Ovary (tissue), 9 donors: Measurements from ENCODE around the gene CAV1. TPM values are rescaled to one million over a fixed set of nuclear protein-coding genes. Genes with fewer than 3 reads are reported as not detected.

Experiments
- DNase-seq, 5 donors: peaks; one replicate each; pipeline ENCODE4 v3.0.0-alpha.2; 2019 to 2020
- H3K27ac ChIP-seq, 2 donors: fragments of 200-600 bp; one replicate each; pipeline versions ENCODE4 v1.5.1 to v1.8.0; 2019 to 2022
- H3K27me3 ChIP-seq: fragments of 200-600 bp; one replicate; pipeline ENCODE4 v1.8.0; 2022
- H3K36me3 ChIP-seq: fragments of 200-600 bp; sonication (generic); one replicate; pipeline ENCODE4 v1.5.1; 2019
- H3K4me1 ChIP-seq: one replicate; pipeline ENCODE4 v1.8.1; 2013; ENCODE audit warnings: mild to moderate bottlenecking, moderate library complexity; ENCODE audit not compliant: insufficient read depth
- H3K4me3 ChIP-seq: fragments of 200-600 bp; sonication (generic); one replicate; pipeline ENCODE4 v1.5.1; 2017
- H3K9me3 ChIP-seq, 2 donors: fragments of 200-600 bp in 1 of 2; sonication (generic) in 1 of 2; one replicate each; pipeline versions ENCODE4 v1.5.1 to v1.8.1; 2013 to 2019; ENCODE audit warnings: mild to moderate bottlenecking in 1 of 2, moderate library complexity in 1 of 2
- EP300 ChIP-seq: sonication (generic); formaldehyde crosslinking; IDR thresholded peaks from one replicate; pipeline ENCODE4 v1.6.1; 2017; ENCODE audit warnings: antibody characterized with exemption
- POLR2A ChIP-seq: fragments of 450-650 bp; IDR thresholded peaks from one replicate; pipeline ENCODE4 v1.6.1; 2017; ENCODE audit warnings: antibody characterized with exemption, mild to moderate bottlenecking, moderate library complexity
- WGBS, 3 donors: extraction: QIAGEN DNeasy Blood & Tissue Kit in 1 of 3; methylation state at CpG; one replicate each; pipeline versions ENCODE4 v1.1.5 to v1.1.7; 2013 to 2017; 5-methylcytosine and 5-hydroxymethylcytosine counted together
- intact Hi-C, 4 donors: fragments of 100-400 bp; cut with DNase I; formaldehyde crosslinking; loops; one replicate each; pipeline versions ENCODE4 v1.11.0 to v1.15.1; 2022 to 2023
- polyA plus RNA-seq, 2 donors: library from polyadenylated mRNA; stranded (reverse); fragments of 200-250 nt in 1 of 2; fragments of 350-450 nt in 1 of 2; fragmentation: Illumina TruSeq in 1 of 2; extraction: RNeasy Lipid Tissue Mini Kit (QIAGEN cat#74804) in 1 of 2; gene quantifications; one replicate each; pipeline ENCODE4 v1.2.3, GENCODE V29; 2013 to 2014
- total RNA-seq, 7 donors: library from RNA; depleted of rRNA in 2 of 7; stranded (reverse); fragments of >200 nt in 2 of 7; fragmentation: NEBNext Ultra II Directional in 3 of 7; extraction: Animal tissue kit (Norgen Biotek cat#: 25700) in 3 of 7; gene quantifications; one replicate each; pipeline versions ENCODE4 v1.1.0 to v1.2.4, GENCODE V29; 2016 to 2023
- TF ChIP-seq, protein P1 (sequence below), 3 donors: fragments of 450-650 bp in 2 of 3; fragments of 200-600 bp in 1 of 3; IDR thresholded peaks; one replicate each; pipeline versions ENCODE4 v1.5.1 to v1.8.0; 2016 to 2022; ENCODE audit warnings: antibody characterized with exemption in 3 of 3, mild to moderate bottlenecking in 1 of 3
- donor health status: DM: no; HTN: no; CAD: no; lungs with moderate emphysema.
- donor health status: DM: no; HTN: no; CAD: no.
- donor health status: Bipolar disorder and iron deficiency.
- donor health status: DM: yes; HTN: yes; CAD: no.
- donor health status: DM: no; HTN: no; CAD: no.
- donor health status: DM: yes; HTN: yes; CAD: no.

Gene CAV1
- total and polyA plus RNA-seq, 9 donors = 47.3 to 287 (median 101) TPM

DNA sequence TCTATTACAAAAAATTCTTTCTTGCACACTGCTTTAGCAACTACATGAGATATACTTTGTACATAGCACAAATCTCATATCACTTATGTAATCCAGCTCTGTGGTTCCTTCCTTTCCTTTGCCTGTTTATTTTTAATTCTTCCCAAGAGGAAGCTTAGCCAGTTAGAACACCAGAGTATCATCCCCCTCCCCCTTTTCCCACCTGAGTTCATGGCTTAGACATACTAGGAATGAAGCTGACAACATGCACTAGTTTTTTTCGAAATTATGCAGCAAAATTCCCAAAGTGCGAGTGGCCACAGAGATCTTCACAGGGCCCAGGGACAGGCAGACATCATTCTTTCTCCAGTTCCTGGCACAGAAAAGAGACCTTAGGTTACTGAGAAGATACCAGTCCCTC, 17.8 kb downstream of the CAV1 start:
- Histone ChIP-seq H3K9me3 (no peaks in the 10 kb centered on the region), H3K36me3 (no peaks in the 10 kb centered on the region), H3K4me1 (peaks cover 5% of the 10 kb centered on the region), H3K27ac (no peak overlapping the region), H3K4me3 (no peak overlapping the region), H3K27me3 (no peaks in the 10 kb centered on the region)
- TF ChIP-seq EP300 = no peak
- TF ChIP-seq POLR2A = no peak
- TF ChIP-seq, protein P1, sequence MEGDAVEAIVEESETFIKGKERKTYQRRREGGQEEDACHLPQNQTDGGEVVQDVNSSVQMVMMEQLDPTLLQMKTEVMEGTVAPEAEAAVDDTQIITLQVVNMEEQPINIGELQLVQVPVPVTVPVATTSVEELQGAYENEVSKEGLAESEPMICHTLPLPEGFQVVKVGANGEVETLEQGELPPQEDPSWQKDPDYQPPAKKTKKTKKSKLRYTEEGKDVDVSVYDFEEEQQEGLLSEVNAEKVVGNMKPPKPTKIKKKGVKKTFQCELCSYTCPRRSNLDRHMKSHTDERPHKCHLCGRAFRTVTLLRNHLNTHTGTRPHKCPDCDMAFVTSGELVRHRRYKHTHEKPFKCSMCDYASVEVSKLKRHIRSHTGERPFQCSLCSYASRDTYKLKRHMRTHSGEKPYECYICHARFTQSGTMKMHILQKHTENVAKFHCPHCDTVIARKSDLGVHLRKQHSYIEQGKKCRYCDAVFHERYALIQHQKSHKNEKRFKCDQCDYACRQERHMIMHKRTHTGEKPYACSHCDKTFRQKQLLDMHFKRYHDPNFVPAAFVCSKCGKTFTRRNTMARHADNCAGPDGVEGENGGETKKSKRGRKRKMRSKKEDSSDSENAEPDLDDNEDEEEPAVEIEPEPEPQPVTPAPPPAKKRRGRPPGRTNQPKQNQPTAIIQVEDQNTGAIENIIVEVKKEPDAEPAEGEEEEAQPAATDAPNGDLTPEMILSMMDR (IDR thresholded peaks at IDR 0.05) = no peak
- no peak for DNase-seq
- 80 to 89% (median 88%) methylated on average over 2 of the region's 2 CpGs for WGBS, 3 donors
- intact Hi-C loops = no loop called here

GRCh38 chr7:116543664-116544063, 18.8 kb downstream of the CAV1 start:
- Histone ChIP-seq H3K4me1 (peaks cover 5% of the 10 kb centered on the region), H3K9me3 (no peaks in the 10 kb centered on the region), H3K27ac (no peak overlapping the region), H3K4me3 (no peak overlapping the region), H3K27me3 (no peaks in the 10 kb centered on the region), H3K36me3 (no peaks in the 10 kb centered on the region)
- intact Hi-C loops = no loop called here
- 52 to 55% (median 54%) methylated on average over 2 of the region's 2 CpGs for WGBS, 3 donors
- no peak for DNase-seq
- TF ChIP-seq, protein P1 (IDR thresholded peaks at IDR 0.05) = no peak
- no peak for TF ChIP-seq EP300
- no peak for TF ChIP-seq POLR2A

GRCh38 chr7:116544487-116544886, 19.7 kb downstream of the CAV1 start:
- no peaks in the 10 kb centered on the region for H3K36me3 ChIP-seq
- H3K9me3 ChIP-seq = no peaks in the 10 kb centered on the region
- H3K4me3 ChIP-seq = no peak overlapping the region
- no peak overlapping the region for H3K27ac ChIP-seq
- no peaks in the 10 kb centered on the region for H3K27me3 ChIP-seq
- TF ChIP-seq, protein P1 (IDR thresholded peaks at IDR 0.05) = no peak
- TF ChIP-seq EP300 = no peak
- TF ChIP-seq POLR2A = no peak
- intact Hi-C loops = no loop called here
- DNase-seq = no peak
- WGBS, 3 donors = 83 to 87% (median 83%) methylated on average over 1 of the region's 1 CpG
- H3K4me1 ChIP-seq = peaks cover 5% of the 10 kb centered on the region

DNA sequence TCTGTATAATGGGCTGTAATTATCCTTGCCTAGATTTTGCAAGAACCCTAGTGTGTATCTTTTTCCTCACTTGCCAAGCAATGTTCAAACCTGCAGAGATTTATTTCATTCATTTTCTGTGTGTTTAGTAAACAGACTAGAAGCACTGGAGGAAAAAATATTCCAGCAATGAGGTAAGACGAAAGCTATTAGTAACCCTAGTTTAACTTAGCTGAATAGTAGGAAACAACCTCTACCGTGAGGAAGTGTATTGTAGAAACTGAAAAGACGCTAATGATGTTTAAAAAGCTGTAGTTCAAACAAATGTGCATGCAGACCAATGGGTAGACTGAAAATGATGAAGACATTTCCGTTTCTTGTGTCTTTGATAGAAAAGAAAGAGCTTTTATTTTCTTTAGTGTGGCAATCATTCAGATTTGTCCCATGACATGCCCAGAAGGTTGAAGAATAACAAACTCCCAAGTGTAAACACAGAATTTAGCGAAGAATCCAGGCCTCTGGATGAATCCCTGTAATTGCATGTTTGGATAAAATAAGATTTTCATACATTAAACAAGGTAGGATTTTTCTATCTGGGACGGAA, 20.7 kb downstream of the CAV1 start:
- 75 to 79% (median 78%) methylated on average over 6 of the region's 6 CpGs for WGBS, 3 donors
- no peaks in the 10 kb centered on the region for H3K27me3 ChIP-seq
- no peak for TF ChIP-seq POLR2A
- TF ChIP-seq, protein P1 (IDR thresholded peaks at IDR 0.05) = no peak
- TF ChIP-seq EP300 = no peak
- intact Hi-C loops = no loop called here
- no peak for DNase-seq
- no peaks in the 10 kb centered on the region for H3K9me3 ChIP-seq
- no peak overlapping the region for H3K4me3 ChIP-seq
- H3K27ac ChIP-seq = no peak overlapping the region
- peaks cover 5% of the 10 kb centered on the region for H3K4me1 ChIP-seq
- H3K36me3 ChIP-seq = no peaks in the 10 kb centered on the region
